ENCODE measurements around the gene MRPL34.

DNA sequence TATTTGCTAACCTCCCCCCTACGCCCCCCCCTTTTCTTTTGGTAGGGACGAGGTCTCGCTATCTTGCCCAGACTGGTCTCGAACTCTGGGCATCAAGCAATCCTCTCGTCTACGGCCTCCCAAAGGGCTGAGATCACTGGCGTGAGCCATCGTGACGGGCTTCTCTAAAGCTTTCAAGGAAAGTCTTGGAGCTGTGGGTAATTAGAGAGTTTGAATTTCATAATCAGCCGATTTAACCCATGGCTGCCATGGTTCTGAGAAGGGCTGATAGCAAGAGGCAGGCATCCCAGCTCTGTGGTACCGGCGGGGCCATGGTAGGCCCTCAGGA is 1.8 kb upstream of the MRPL34 start:
- TF ChIP-seq, protein P1, sequence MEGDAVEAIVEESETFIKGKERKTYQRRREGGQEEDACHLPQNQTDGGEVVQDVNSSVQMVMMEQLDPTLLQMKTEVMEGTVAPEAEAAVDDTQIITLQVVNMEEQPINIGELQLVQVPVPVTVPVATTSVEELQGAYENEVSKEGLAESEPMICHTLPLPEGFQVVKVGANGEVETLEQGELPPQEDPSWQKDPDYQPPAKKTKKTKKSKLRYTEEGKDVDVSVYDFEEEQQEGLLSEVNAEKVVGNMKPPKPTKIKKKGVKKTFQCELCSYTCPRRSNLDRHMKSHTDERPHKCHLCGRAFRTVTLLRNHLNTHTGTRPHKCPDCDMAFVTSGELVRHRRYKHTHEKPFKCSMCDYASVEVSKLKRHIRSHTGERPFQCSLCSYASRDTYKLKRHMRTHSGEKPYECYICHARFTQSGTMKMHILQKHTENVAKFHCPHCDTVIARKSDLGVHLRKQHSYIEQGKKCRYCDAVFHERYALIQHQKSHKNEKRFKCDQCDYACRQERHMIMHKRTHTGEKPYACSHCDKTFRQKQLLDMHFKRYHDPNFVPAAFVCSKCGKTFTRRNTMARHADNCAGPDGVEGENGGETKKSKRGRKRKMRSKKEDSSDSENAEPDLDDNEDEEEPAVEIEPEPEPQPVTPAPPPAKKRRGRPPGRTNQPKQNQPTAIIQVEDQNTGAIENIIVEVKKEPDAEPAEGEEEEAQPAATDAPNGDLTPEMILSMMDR (IDR thresholded peaks at IDR 0.05 in 8 of 11, conservative IDR thresholded peaks at IDR 0.05 in 3 of 11), result no peak
- TF ChIP-seq POLR2A (IDR thresholded peaks at IDR 0.05), result no peak
- no peak for TF ChIP-seq POLR2AphosphoS5 (IDR thresholded peaks at IDR 0.05)
